HepG2 (cell line): Measurements from ENCODE around the gene SPIRE1. TPM values are rescaled to one million over a fixed set of nuclear protein-coding genes. Genes with fewer than 3 reads are reported as not detected.
A peak's percentile ranks its signal among the peaks of the same experiment; 100 is the strongest.
"Not testable (repeated sequence)": the region's sequence is repeated elsewhere in the genome, so short reads cannot be mapped to it uniquely, and the experiment has no call there.

Source experiments
- ATAC-seq: fragments of 200-7000 bp; cut with Tn5 transposase; 3 replicates; pipeline ENCODE4 v1.9.1; 2020; ENCODE audit warnings: mild to moderate bottlenecking, moderate library complexity
- BruUV-seq: library from RNA; stranded (reverse); fragments of 400-500 nt; replicated peaks from 2 replicates; lab custom pipeline; 2021; lab: Mats Ljungman, UMichigan
- CTCF ChIA-PET: fragments of 300-600 bp; formaldehyde crosslinking; extraction: SDS; loops from one replicate; lab custom pipeline; 2021; ENCODE audit warnings: low total read pairs, inconsistent platforms, low intra/inter-chr PET ratio; lab: Yijun Ruan, JAX
- POLR2A ChIA-PET: fragments of 350-600 bp; sonication (Branson Sonifier 250); formaldehyde crosslinking; loops from one replicate; lab custom pipeline; 2020; ENCODE audit warnings: antibody characterized with exemption, inconsistent platforms; lab: Yijun Ruan, JAX
- DNase-seq: peaks from one replicate; pipeline ENCODE4 v3.0.0-alpha.2; 2015; ENCODE audit warnings: low spot score
- FAIRE-seq: peaks from 3 replicates; lab custom pipeline; 2011; peaks lifted over from hg19 to GRCh38; lab: Jason Lieb, UNC
- H2AFZ ChIP-seq: one replicate; pipeline ENCODE4 v1.6.1; 2011; ENCODE audit warnings: low read length, inconsistent platforms
- H3K27ac ChIP-seq: fragments of 300-600 bp; 3 replicates; pipeline ENCODE4 v1.8.0; 2011; ENCODE audit warnings: mixed run types, mild to moderate bottlenecking, mixed read lengths, low read length, inconsistent platforms; ENCODE audit not compliant: insufficient read depth; ENCODE audit errors: extremely low read length
- H3K27me3 ChIP-seq, 2 experiments: fragments of 200-600 bp in 1 of 2; 2 replicates in 1 of 2; 3 replicates in 1 of 2; pipeline versions ENCODE4 v1.6.0 to v1.8.0; 2011; ENCODE audit warnings: low read length in 2 of 2, mild to moderate bottlenecking in 2 of 2, moderate library complexity in 2 of 2, inconsistent platforms in 1 of 2; ENCODE audit not compliant: insufficient read depth in 2 of 2, control insufficient read depth in 1 of 2
- H3K36me3 ChIP-seq, 2 experiments: fragments of 200-600 bp in 1 of 2; replicated peaks in 1 of 2; 2 replicates in 1 of 2; 3 replicates in 1 of 2; pipeline versions ENCODE4 v1.5.1 to v1.8.0; 2011; ENCODE audit warnings: low read length in 2 of 2, inconsistent platforms in 1 of 2; ENCODE audit not compliant: insufficient read depth in 2 of 2, control insufficient read depth in 1 of 2
- H3K4me1 ChIP-seq: 2 replicates; pipeline ENCODE4 v1.5.1; 2012; ENCODE audit warnings: low read length, inconsistent platforms; ENCODE audit not compliant: insufficient read depth
- H3K4me2 ChIP-seq: 2 replicates; pipeline ENCODE4 v1.6.0; 2011; ENCODE audit warnings: low read depth, low read length, inconsistent platforms
- H3K4me3 ChIP-seq, 3 experiments: fragments of 200-600 bp in 1 of 3; sonication (generic), shearing (Covaris generic) in 1 of 3; replicated peaks in 1 of 3; 2 replicates each; pipeline ENCODE4 v1.5.1; 2011 to 2016; ENCODE audit warnings: low read length in 3 of 3, inconsistent platforms in 2 of 3, low read depth in 2 of 3, mild to moderate bottlenecking in 2 of 3, control low read depth in 1 of 3, mixed read lengths in 1 of 3; ENCODE audit not compliant: insufficient read depth in 1 of 3
- H3K79me2 ChIP-seq: one replicate; pipeline ENCODE4 v1.6.1; 2011; ENCODE audit warnings: low read length, inconsistent platforms; ENCODE audit not compliant: insufficient read depth
- H3K9ac ChIP-seq: 2 replicates; pipeline ENCODE4 v1.6.0; 2011; ENCODE audit warnings: mild to moderate bottlenecking, low read depth, low read length, inconsistent platforms; ENCODE audit not compliant: insufficient read depth
- H3K9me3 ChIP-seq: 2 replicates; pipeline ENCODE4 v1.5.1; 2012; ENCODE audit warnings: mild to moderate bottlenecking, low read length
- H4K20me1 ChIP-seq: 2 replicates; pipeline ENCODE4 v1.6.0; 2011; ENCODE audit warnings: inconsistent platforms, mild to moderate bottlenecking, low read length, moderate library complexity; ENCODE audit not compliant: insufficient read depth
- HES4 ChIP-seq: sonication (generic); formaldehyde crosslinking; IDR thresholded peaks from 2 replicates; pipeline ENCODE4 v1.9.0; 2021; ENCODE audit warnings: mild to moderate bottlenecking, missing genetic modification reagents, borderline replicate concordance
- JARID2 ChIP-seq: sonication (generic); formaldehyde crosslinking; IDR thresholded peaks from 2 replicates; pipeline ENCODE4 v1.8.1; 2023; ENCODE audit warnings: missing genetic modification reagents, inconsistent platforms; ENCODE audit not compliant: insufficient replicate concordance
- SOX6 ChIP-seq, 2 experiments: fragments of 450-650 bp in 1 of 2; sonication (generic) in 1 of 2; formaldehyde crosslinking in 1 of 2; IDR thresholded peaks; 2 replicates each; pipeline versions ENCODE4 v1.4.0 to v1.6.1; 2017 to 2020; ENCODE audit warnings: antibody characterized with exemption in 1 of 2, mild to moderate bottlenecking in 1 of 2, missing genetic modification reagents in 1 of 2
- ZBTB21 ChIP-seq: sonication (generic); formaldehyde crosslinking; IDR thresholded peaks from 2 replicates; pipeline ENCODE4 v1.4.0; 2020; ENCODE audit warnings: missing genetic modification reagents
- ZNF446 ChIP-seq: sonication (generic); formaldehyde crosslinking; IDR thresholded peaks from 2 replicates; pipeline ENCODE4 v1.5.0; 2020; ENCODE audit warnings: mild to moderate bottlenecking, missing genetic modification reagents
- ZNF460 ChIP-seq: sonication (generic); formaldehyde crosslinking; IDR thresholded peaks from 2 replicates; pipeline ENCODE4 v1.5.1; 2020; ENCODE audit warnings: missing genetic modification reagents, mild to moderate bottlenecking, borderline replicate concordance
- WGBS: methylation state at CpG from one replicate; pipeline ENCODE4 v1.1.6; 2017; ENCODE audit warnings: low lambda C conversion rate; 5-methylcytosine and 5-hydroxymethylcytosine counted together
- in situ Hi-C: cut with HindIII; loops from 2 replicates; pipeline ENCODE4 v1.10.0; 2017; ENCODE audit warnings: low pct_unique_long_range_greater_than_20kb; ENCODE audit not compliant: extremely low pct_ligation_motif_present
- intact Hi-C: fragments of 100-400 bp; cut with micrococcal nuclease; formaldehyde crosslinking; loops from one replicate; pipeline ENCODE4 v1.10.0; 2022; ENCODE audit not compliant: unreplicated experiment
- polyA plus RNA-seq, 8 experiments: library from polyadenylated mRNA; depleted of rRNA in 3 of 8; stranded (reverse) in 7 of 8; unstranded in 1 of 8; fragments of >200 nt; fragmentation: Illumina TruSeq in 4 of 8; extraction: Trizol in 4 of 8; gene quantifications; 2 replicates each; pipeline versions ENCODE4 v1.2.1 to v1.2.3, GENCODE V29; 2011 to 2016; ENCODE audit warnings: low read depth in 4 of 8, missing spikeins in 1 of 8, mixed read lengths in 1 of 8; ENCODE audit not compliant: insufficient read depth in 1 of 8
- total RNA-seq, 5 experiments: library from RNA; depleted of rRNA; stranded (reverse); fragments of >200 nt; fragmentation: Illumina TruSeq; extraction: Trizol; gene quantifications; 2 replicates each; pipeline ENCODE4 v1.2.3, GENCODE V29; 2016; ENCODE audit warnings: low read depth in 1 of 5
- TF ChIP-seq, protein P1 (sequence below): sonication (generic); formaldehyde crosslinking; IDR thresholded peaks from 2 replicates; pipeline ENCODE4 v1.8.1; 2023; ENCODE audit warnings: mild to moderate bottlenecking, missing genetic modification reagents, borderline replicate concordance
- TF ChIP-seq, protein P2 (sequence below): IDR thresholded peaks from 2 replicates; pipeline ENCODE4 v1.6.1; 2016; ENCODE audit warnings: low read depth, missing genetic modification reagents, missing compliant biosample characterization

Gene SPIRE1
- total and polyA plus RNA-seq, 2 of the 13 experiments (the other 11 are each of a cell fraction or from before 2014, with no cell fraction given): 9.9 to 21.3 TPM

DNA sequence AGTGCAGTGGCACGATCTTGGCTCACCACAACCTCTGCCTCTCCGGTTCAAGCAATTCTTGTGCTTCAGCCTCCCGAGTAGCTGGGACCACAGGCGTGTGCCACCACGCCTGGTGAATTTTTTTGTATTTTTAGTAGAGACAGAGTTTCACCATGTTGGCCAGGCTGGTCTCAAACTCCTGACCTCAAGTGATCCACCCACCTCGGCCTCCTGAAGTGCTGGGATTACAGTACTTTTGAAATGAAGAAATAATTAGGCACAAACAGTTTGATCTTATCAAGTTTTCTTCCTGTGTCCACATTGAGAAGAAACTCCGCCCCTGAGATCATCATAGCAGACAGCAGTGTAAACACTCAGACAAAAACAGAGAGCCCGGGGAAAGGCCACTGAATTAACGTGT, 247.2 kb downstream of the SPIRE1 start (continued):
- TF ChIP-seq SOX6 (IDR thresholded peaks at IDR 0.05): not testable (repeated sequence)
- peak; percentile 27; the same call in 1 of the 2 replicates for TF ChIP-seq SOX6 (CRISPR knock-in tag; IDR thresholded peaks at IDR 0.05)
- TF ChIP-seq ZNF460 (CRISPR knock-in tag): peak; percentile 73; the same call in 1 of the 2 replicates

DNA sequence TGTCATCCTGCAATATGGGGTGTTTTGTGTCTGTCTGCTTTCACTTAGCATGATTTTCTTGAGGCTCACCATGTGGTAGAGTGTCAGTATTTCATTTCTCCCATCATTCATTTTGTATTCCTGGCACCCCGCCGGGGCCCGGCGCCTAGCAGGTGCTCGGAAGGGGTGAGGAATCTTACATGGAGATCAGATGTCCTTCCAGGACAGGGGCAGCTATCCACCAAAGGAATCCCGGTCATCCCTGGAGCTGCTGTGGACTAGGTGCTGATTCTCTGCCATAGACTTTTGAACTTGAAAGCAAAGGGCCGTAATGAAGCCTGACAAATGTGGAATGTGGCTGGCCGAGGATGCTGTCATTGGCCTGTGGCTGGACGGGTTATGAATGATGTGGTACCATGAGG, 247.8 kb downstream of the SPIRE1 start:
- 46% methylated on average over 6 of the region's 9 CpGs for WGBS
- in situ Hi-C loops (no loop called here), intact Hi-C loops (no loop called here)
- no peak overlapping the region for H3K9ac ChIP-seq
- POLR2A ChIA-PET: interaction anchor here (0.9 kb wide), 1 partner anchor 11 kb away, joined by 3 read pairs; no protein-coding TSS in a partner anchor
- peaks cover 54% of the 10 kb centered on the region for H3K4me1 ChIP-seq
- no peak overlapping the region for H2AFZ ChIP-seq
- no peak for FAIRE-seq
- H4K20me1 ChIP-seq: no peaks in the 10 kb centered on the region
- H3K27me3 ChIP-seq: peaks cover 0 to 11% of the 10 kb centered on the region in 2 experiments; a peak in 2 of 5 replicates
- no peaks in the 10 kb centered on the region for H3K9me3 ChIP-seq
- no TSS peak for BruUV-seq
- H3K36me3 ChIP-seq: no peaks in the 10 kb centered on the region
- no peaks in the 10 kb centered on the region for H3K79me2 ChIP-seq
- no peak overlapping the region for H3K4me3 ChIP-seq
- CTCF ChIA-PET: no interaction called here
- TF ChIP-seq, protein P1, sequence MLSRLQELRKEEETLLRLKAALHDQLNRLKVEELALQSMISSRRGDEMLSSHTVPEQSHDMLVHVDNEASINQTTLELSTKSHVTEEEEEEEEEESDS (CRISPR knock-in tag): no peak
- TF ChIP-seq ZNF446 (CRISPR knock-in tag) (no peak), HES4 (CRISPR knock-in tag) (no peak), ZBTB21 (CRISPR knock-in tag) (no peak), JARID2 (CRISPR knock-in tag) (no peak)
- TF ChIP-seq, protein P2, sequence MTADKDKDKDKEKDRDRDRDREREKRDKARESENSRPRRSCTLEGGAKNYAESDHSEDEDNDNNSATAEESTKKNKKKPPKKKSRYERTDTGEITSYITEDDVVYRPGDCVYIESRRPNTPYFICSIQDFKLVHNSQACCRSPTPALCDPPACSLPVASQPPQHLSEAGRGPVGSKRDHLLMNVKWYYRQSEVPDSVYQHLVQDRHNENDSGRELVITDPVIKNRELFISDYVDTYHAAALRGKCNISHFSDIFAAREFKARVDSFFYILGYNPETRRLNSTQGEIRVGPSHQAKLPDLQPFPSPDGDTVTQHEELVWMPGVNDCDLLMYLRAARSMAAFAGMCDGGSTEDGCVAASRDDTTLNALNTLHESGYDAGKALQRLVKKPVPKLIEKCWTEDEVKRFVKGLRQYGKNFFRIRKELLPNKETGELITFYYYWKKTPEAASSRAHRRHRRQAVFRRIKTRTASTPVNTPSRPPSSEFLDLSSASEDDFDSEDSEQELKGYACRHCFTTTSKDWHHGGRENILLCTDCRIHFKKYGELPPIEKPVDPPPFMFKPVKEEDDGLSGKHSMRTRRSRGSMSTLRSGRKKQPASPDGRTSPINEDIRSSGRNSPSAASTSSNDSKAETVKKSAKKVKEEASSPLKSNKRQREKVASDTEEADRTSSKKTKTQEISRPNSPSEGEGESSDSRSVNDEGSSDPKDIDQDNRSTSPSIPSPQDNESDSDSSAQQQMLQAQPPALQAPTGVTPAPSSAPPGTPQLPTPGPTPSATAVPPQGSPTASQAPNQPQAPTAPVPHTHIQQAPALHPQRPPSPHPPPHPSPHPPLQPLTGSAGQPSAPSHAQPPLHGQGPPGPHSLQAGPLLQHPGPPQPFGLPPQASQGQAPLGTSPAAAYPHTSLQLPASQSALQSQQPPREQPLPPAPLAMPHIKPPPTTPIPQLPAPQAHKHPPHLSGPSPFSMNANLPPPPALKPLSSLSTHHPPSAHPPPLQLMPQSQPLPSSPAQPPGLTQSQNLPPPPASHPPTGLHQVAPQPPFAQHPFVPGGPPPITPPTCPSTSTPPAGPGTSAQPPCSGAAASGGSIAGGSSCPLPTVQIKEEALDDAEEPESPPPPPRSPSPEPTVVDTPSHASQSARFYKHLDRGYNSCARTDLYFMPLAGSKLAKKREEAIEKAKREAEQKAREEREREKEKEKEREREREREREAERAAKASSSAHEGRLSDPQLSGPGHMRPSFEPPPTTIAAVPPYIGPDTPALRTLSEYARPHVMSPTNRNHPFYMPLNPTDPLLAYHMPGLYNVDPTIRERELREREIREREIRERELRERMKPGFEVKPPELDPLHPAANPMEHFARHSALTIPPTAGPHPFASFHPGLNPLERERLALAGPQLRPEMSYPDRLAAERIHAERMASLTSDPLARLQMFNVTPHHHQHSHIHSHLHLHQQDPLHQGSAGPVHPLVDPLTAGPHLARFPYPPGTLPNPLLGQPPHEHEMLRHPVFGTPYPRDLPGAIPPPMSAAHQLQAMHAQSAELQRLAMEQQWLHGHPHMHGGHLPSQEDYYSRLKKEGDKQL (CRISPR knock-in tag): no peak
- TF ChIP-seq, all 625 proteins: peak for 0
- DNase-seq (no peak), ATAC-seq (peak; percentile 15; the same call in 2 of the 3 replicates)
- peak overlapping the region; percentile 29; the same call in 1 of the 2 replicates for H3K4me2 ChIP-seq
- H3K27ac ChIP-seq: no peak overlapping the region
